Right atrium auricular region (tissue), 2 donors: Measurements from ENCODE around the gene LRRN3. TPM values are rescaled to one million over a fixed set of nuclear protein-coding genes. Genes with fewer than 3 reads are reported as not detected.
A peak's percentile ranks its signal among the peaks of the same experiment; 100 is the strongest.

Source experiments
- DNase-seq: peaks from one replicate; pipeline ENCODE4 v3.0.0-alpha.2; 2019; ENCODE audit warnings: low spot score
- H3K27ac ChIP-seq, 2 donors: fragments of 200-600 bp; sonication (generic); 1 replicate in 1 of 2; 2 replicates in 1 of 2; pipeline ENCODE4 v1.5.1; 2016 to 2019
- H3K27me3 ChIP-seq, 2 donors: fragments of 200-600 bp; sonication (generic); one replicate each; pipeline versions ENCODE4 v1.5.1 to v1.6.0; 2017 to 2019
- H3K36me3 ChIP-seq: fragments of 200-600 bp; sonication (generic); one replicate; pipeline ENCODE4 v1.5.1; 2016
- H3K4me1 ChIP-seq, 2 donors: fragments of 200-600 bp; sonication (generic); one replicate each; pipeline versions ENCODE4 v1.5.1 to v1.6.0; 2017 to 2019
- H3K4me3 ChIP-seq, 2 donors: fragments of 200-600 bp; sonication (generic); 1 replicate in 1 of 2; 2 replicates in 1 of 2; pipeline ENCODE4 v1.5.1; 2017 to 2019; ENCODE audit warnings: mild to moderate bottlenecking in 1 of 2, moderate library complexity in 1 of 2
- H3K9me3 ChIP-seq, 2 donors: fragments of 200-600 bp; sonication (generic); one replicate each; pipeline ENCODE4 v1.5.1; 2019
- CTCF ChIP-seq, 2 donors: fragments of 200-600 bp; sonication (generic); IDR thresholded peaks; one replicate each; pipeline ENCODE4 v1.5.1; 2019; ENCODE audit warnings: antibody characterized with exemption in 2 of 2
- total RNA-seq, 2 donors: library from RNA; depleted of rRNA; stranded (reverse); fragments of >200 nt; gene quantifications; one replicate each; pipeline ENCODE4 v1.1.0, GENCODE V29; 2016

The LRRN3 gene
- total RNA-seq, 2 donors from 2014 or later, result 6.6 to 66.7 TPM

- H3K36me3 ChIP-seq, result no peaks in the 10 kb centered on the region
These were observed 4.4 kb upstream of the LRRN3 start for GRCh38 chr7:111086532-111086931.

GRCh38 chr7:111088328-111088727, 2.6 kb upstream of the LRRN3 start:
- Histone ChIP-seq H3K4me1 (peaks cover 0 to 9% of the 10 kb centered on the region in 2 donors), H3K36me3 (no peaks in the 10 kb centered on the region), H3K27ac (no peak overlapping the region), H3K4me3 (no peak overlapping the region), H3K27me3 (no peaks in the 10 kb centered on the region), H3K9me3 (no peaks in the 10 kb centered on the region)
- no peak for TF ChIP-seq CTCF (IDR thresholded peaks at IDR 0.05)
- DNase-seq, result no peak

More at GRCh38 chr7:111086532-111086931, 4.4 kb upstream of the LRRN3 start:
- peaks cover 0 to 9% of the 10 kb centered on the region in 2 donors for H3K4me1 ChIP-seq
- no peaks in the 10 kb centered on the region for H3K27me3 ChIP-seq
- TF ChIP-seq CTCF (IDR thresholded peaks at IDR 0.05), result no peak
- no peak overlapping the region for H3K27ac ChIP-seq
- no peak for DNase-seq
- H3K4me3 ChIP-seq, result no peak overlapping the region
- H3K9me3 ChIP-seq, result no peaks in the 10 kb centered on the region

GRCh38 chr7:111089822-111090426, 1.0 kb upstream of the LRRN3 start:
- Histone ChIP-seq H3K4me3 (no peak overlapping the region), H3K36me3 (no peaks in the 10 kb centered on the region), H3K27ac (no peak overlapping the region), H3K4me1 (peaks cover 0 to 9% of the 10 kb centered on the region in 2 donors), H3K27me3 (no peaks in the 10 kb centered on the region), H3K9me3 (no peaks in the 10 kb centered on the region)
- TF ChIP-seq CTCF (IDR thresholded peaks at IDR 0.05), result peak; percentile 60 to 81
- DNase-seq, result no peak

DNA sequence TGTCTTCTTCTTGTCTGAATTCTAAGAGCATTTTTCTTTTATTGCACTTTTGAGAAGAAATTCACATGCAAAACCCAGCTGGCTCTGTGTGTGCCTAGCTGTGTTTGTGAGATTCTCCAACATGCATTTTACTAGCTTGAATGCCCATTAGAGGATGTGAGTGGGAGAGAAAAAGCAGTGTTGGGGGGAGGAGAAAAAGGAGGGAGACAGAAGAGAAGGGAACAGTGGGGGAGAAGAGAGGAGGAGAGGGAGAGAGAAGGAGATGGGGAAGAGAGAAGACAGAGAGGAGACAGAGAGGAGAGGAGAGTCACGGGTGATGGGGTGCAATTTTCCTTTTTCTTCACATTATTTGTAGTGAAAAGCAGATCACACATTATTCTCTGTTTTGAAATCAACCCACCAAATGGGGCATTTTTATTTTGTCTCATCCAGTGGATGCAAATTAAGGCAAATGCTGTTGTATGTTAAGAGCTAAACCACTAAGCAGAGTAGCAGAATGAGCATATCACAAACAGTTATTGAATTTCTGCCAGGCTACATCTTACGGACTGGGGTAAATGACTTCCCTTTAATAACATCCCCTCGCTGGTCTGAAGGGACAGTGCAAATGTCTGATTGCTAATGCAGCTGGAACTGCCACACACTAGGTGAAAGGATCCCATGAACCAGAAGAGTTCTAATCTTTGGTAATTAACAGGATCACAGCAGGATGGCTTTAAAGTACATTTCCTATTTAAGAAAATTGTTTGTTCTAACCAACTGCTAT, 849 bp downstream of the LRRN3 start:
- no peak for TF ChIP-seq CTCF (IDR thresholded peaks at IDR 0.05)
- H3K27me3 ChIP-seq, result no peaks in the 10 kb centered on the region
- H3K27ac ChIP-seq, result peak overlapping the region; percentile 24 to 70
- no peaks in the 10 kb centered on the region for H3K36me3 ChIP-seq
- peaks cover 0 to 9% of the 10 kb centered on the region in 2 donors for H3K4me1 ChIP-seq
- no peaks in the 10 kb centered on the region for H3K9me3 ChIP-seq
- peak overlapping the region; percentile 48 to 55 for H3K4me3 ChIP-seq
- DNase-seq, result no peak

- peak overlapping the region in 1 of 2 donors; percentile 70 for H3K27ac ChIP-seq
- no peak for TF ChIP-seq CTCF (IDR thresholded peaks at IDR 0.05)
These were observed 1.7 kb downstream of the LRRN3 start for GRCh38 chr7:111092406-111093236.

More at GRCh38 chr7:111092406-111093236, 1.7 kb downstream of the LRRN3 start:
- no peaks in the 10 kb centered on the region for H3K27me3 ChIP-seq
- no peaks in the 10 kb centered on the region for H3K9me3 ChIP-seq
- no peaks in the 10 kb centered on the region for H3K36me3 ChIP-seq
- peak overlapping the region; percentile 48 to 55 for H3K4me3 ChIP-seq
- no peak for DNase-seq
- H3K4me1 ChIP-seq, result peaks cover 0 to 9% of the 10 kb centered on the region in 2 donors
